ENCODE measurements around the gene SLK. TPM values are rescaled to one million over a fixed set of nuclear protein-coding genes. Genes with fewer than 3 reads are reported as not detected.

SLK gene
- total RNA-seq, 2 donors from 2014 or later = 38.3 to 91.2 TPM

GRCh38 chr10:104045151-104046089 lies 78.5 kb downstream of the SLK start:
- Histone ChIP-seq H3K36me3 (no peaks in the 10 kb centered on the region), H3K27me3 (replicated peaks; ENCODE audit: insufficient read depth) (no peaks in the 10 kb centered on the region), H3K9me3 (no peaks in the 10 kb centered on the region), H3K27ac (no peak overlapping the region), H3K4me3 (no peak overlapping the region), H3K4me1 (ENCODE audit: control insufficient read depth in 1 of 2, low read depth in 2 of 2) (no peaks in the 10 kb centered on the region)
- TF ChIP-seq, protein P1, sequence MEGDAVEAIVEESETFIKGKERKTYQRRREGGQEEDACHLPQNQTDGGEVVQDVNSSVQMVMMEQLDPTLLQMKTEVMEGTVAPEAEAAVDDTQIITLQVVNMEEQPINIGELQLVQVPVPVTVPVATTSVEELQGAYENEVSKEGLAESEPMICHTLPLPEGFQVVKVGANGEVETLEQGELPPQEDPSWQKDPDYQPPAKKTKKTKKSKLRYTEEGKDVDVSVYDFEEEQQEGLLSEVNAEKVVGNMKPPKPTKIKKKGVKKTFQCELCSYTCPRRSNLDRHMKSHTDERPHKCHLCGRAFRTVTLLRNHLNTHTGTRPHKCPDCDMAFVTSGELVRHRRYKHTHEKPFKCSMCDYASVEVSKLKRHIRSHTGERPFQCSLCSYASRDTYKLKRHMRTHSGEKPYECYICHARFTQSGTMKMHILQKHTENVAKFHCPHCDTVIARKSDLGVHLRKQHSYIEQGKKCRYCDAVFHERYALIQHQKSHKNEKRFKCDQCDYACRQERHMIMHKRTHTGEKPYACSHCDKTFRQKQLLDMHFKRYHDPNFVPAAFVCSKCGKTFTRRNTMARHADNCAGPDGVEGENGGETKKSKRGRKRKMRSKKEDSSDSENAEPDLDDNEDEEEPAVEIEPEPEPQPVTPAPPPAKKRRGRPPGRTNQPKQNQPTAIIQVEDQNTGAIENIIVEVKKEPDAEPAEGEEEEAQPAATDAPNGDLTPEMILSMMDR (IDR thresholded peaks at IDR 0.05) = peak; percentile 40
- DNase-seq (ENCODE audit: low spot score) (no peak), ATAC-seq (ENCODE audit: insufficient number of reproducible peaks, low FRiP score, low read depth) (no peak)

- Histone ChIP-seq H3K9me3 (no peaks in the 10 kb centered on the region), H3K27me3 (replicated peaks; ENCODE audit: insufficient read depth) (no peaks in the 10 kb centered on the region), H3K36me3 (no peaks in the 10 kb centered on the region), H3K27ac (no peak overlapping the region), H3K4me1 (ENCODE audit: control insufficient read depth in 1 of 2, low read depth in 2 of 2) (no peaks in the 10 kb centered on the region), H3K4me3 (no peak overlapping the region)
- TF ChIP-seq, protein P1 (IDR thresholded peaks at IDR 0.05) = no peak
- DNase-seq (ENCODE audit: low spot score) (no peak), ATAC-seq (ENCODE audit: insufficient number of reproducible peaks, low FRiP score, low read depth) (no peak)
Observed at GRCh38 chr10:104046651-104047050, 79.7 kb downstream of the SLK start.

GRCh38 chr10:104049504-104050250 lies 82.7 kb downstream of the SLK start:
- DNase-seq (ENCODE audit: low spot score) (no peak), ATAC-seq (ENCODE audit: insufficient number of reproducible peaks, low FRiP score, low read depth) (no peak)
- no peak overlapping the region for H3K27ac ChIP-seq

DNA sequence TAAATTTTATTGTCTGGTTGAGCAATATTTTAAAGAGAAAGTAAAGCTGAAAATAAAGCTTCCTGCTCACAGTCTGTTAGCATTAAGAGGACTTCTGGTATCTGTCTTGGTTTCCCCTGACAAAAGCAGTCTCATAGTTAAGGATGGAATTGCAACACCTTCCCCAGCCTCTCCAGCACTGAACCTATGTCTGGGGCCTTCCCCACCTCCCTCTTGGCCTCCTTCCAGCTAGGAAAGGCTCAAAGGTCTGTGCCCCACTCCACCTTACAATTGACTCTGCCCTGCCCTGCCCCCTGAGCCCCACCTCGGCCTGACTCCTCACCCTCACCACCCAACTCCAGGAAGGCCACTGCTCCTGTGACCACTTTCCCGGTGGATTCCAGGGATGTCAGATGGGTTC lies 85.5 kb downstream of the SLK start:
- TF ChIP-seq, protein P1 (IDR thresholded peaks at IDR 0.05) = no peak
- no peak overlapping the region for H3K27ac ChIP-seq
- no peak overlapping the region for H3K4me3 ChIP-seq
- DNase-seq (ENCODE audit: low spot score) = no peak
- H3K36me3 ChIP-seq = no peaks in the 10 kb centered on the region
- no peaks in the 10 kb centered on the region for H3K27me3 ChIP-seq (replicated peaks; ENCODE audit: insufficient read depth)
- no peaks in the 10 kb centered on the region for H3K9me3 ChIP-seq
- no peaks in the 10 kb centered on the region for H3K4me1 ChIP-seq (ENCODE audit: control insufficient read depth in 1 of 2, low read depth in 2 of 2)
- no peak for ATAC-seq (ENCODE audit: insufficient number of reproducible peaks, low FRiP score, low read depth)

More at GRCh38 chr10:104049504-104050250, 82.7 kb downstream of the SLK start:
- Histone ChIP-seq H3K4me3 (no peak overlapping the region), H3K27me3 (replicated peaks; ENCODE audit: insufficient read depth) (no peaks in the 10 kb centered on the region), H3K9me3 (no peaks in the 10 kb centered on the region), H3K36me3 (no peaks in the 10 kb centered on the region), H3K4me1 (ENCODE audit: control insufficient read depth in 1 of 2, low read depth in 2 of 2) (no peaks in the 10 kb centered on the region)
- TF ChIP-seq, protein P1 (IDR thresholded peaks at IDR 0.05) = no peak

DNA sequence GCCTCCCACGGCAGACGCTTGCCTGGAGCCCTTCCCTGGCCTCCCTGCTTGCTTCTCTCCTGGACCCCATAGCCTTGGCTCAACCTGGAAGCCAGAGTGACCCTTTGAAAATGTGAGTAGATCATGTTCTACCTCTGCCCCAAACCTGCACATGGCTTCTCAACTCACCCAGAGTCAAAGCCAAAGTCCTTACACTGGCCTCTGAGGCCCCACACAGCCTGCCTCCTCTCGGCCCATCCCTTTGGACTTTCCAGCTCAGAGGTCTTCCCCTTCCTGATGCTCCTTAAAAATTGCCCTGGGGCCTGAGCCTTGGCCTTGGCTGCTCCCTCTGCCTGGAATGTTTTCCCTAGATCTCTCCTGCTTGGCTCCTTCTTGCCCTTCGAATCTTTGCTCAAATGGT lies 86.3 kb downstream of the SLK start:
- DNase-seq (ENCODE audit: low spot score) (no peak), ATAC-seq (ENCODE audit: insufficient number of reproducible peaks, low FRiP score, low read depth) (no peak)
- Histone ChIP-seq H3K4me1 (ENCODE audit: control insufficient read depth in 1 of 2, low read depth in 2 of 2) (no peaks in the 10 kb centered on the region), H3K27ac (no peak overlapping the region), H3K4me3 (no peak overlapping the region), H3K9me3 (no peaks in the 10 kb centered on the region), H3K36me3 (no peaks in the 10 kb centered on the region), H3K27me3 (replicated peaks; ENCODE audit: insufficient read depth) (no peaks in the 10 kb centered on the region)
- TF ChIP-seq, protein P1 (IDR thresholded peaks at IDR 0.05) = no peak
